HG03175 (cell line): ENCODE results near the gene POLG2.

ENCODE experiments used
- ATAC-seq: cut with Tn5 transposase; IDR thresholded peaks from one replicate; pipeline ENCODE4 v1.9.1; 2021; ENCODE audit warnings: mild to moderate bottlenecking, moderate library complexity; ENCODE audit not compliant: unreplicated experiment

Gene POLG2

GRCh38 chr17:64496786-64497564, at the start of gene POLG2:
Gene POLG2, minus strand, starts transcription at chr17:64497054. Its CDS starts 86 bp downstream, at chr17:64496968.
- peak; percentile 84 for ATAC-seq

- no peak for ATAC-seq
These were observed 47.9 kb upstream of the POLG2 start for GRCh38 chr17:64544742-64545141.

- no peak for ATAC-seq
These were observed 43.4 kb upstream of the POLG2 start for GRCh38 chr17:64540118-64540776.

- ATAC-seq, result no peak
These were observed 41.8 kb upstream of the POLG2 start for GRCh38 chr17:64538508-64539130.

GRCh38 chr17:64537488-64537887, 40.6 kb upstream of the POLG2 start:
- no peak for ATAC-seq

- ATAC-seq, result no peak
These were observed 40.1 kb upstream of the POLG2 start for GRCh38 chr17:64536913-64537312.

GRCh38 chr17:64535357-64535756, 38.5 kb upstream of the POLG2 start:
- ATAC-seq, result no peak

GRCh38 chr17:64534187-64534586, 37.3 kb upstream of the POLG2 start:
- no peak for ATAC-seq

GRCh38 chr17:64533784-64534183, 36.9 kb upstream of the POLG2 start:
- ATAC-seq, result no peak

- ATAC-seq, result no peak
These were observed 35.6 kb upstream of the POLG2 start for GRCh38 chr17:64532409-64532808.

GRCh38 chr17:64531955-64532371, 35.1 kb upstream of the POLG2 start:
- ATAC-seq, result no peak

GRCh38 chr17:64529221-64529620, 32.4 kb upstream of the POLG2 start:
- ATAC-seq, result no peak

- no peak for ATAC-seq
These were observed 31.1 kb upstream of the POLG2 start for GRCh38 chr17:64527914-64528313.

GRCh38 chr17:64520359-64520758, 23.5 kb upstream of the POLG2 start:
- no peak for ATAC-seq

- ATAC-seq, result no peak
These were observed 22.7 kb upstream of the POLG2 start for GRCh38 chr17:64519601-64520000.

- ATAC-seq, result no peak
These were observed 19.0 kb upstream of the POLG2 start for GRCh38 chr17:64515829-64516228.

GRCh38 chr17:64515419-64515818, 18.6 kb upstream of the POLG2 start:
- no peak for ATAC-seq

GRCh38 chr17:64509179-64509578, 12.3 kb upstream of the POLG2 start:
- no peak for ATAC-seq

- ATAC-seq, result no peak
These were observed 11.8 kb upstream of the POLG2 start for GRCh38 chr17:64508683-64509082.

- ATAC-seq, result no peak
These were observed 10.5 kb upstream of the POLG2 start for GRCh38 chr17:64507413-64507782.

GRCh38 chr17:64506576-64507412, 9.9 kb upstream of the POLG2 start, which contains the start of gene CEP95:
Gene CEP95, plus strand, starts transcription at chr17:64506977. Its CDS starts 121 bp downstream, at chr17:64507098.
- peak; percentile 73 for ATAC-seq
